SK-N-SH (cell line): Measurements from ENCODE around the gene CYP4F3.

Source experiments
- CTCF ChIP-seq: fragments of 200-600 bp; sonication (generic); IDR thresholded peaks from 2 replicates; pipeline ENCODE4 v1.6.1; 2017; ENCODE audit warnings: antibody characterized with exemption, mild to moderate bottlenecking, moderate library complexity
- EZH2phosphoT487 ChIP-seq: fragments of 200-600 bp; sonication (generic); IDR thresholded peaks from 2 replicates; pipeline ENCODE4 v1.6.1; 2017; ENCODE audit warnings: low read depth, mixed run types, mild to moderate bottlenecking, antibody characterized with exemption, moderate library complexity, borderline replicate concordance
- FOSL2 ChIP-seq: IDR thresholded peaks from 2 replicates; pipeline ENCODE4 v1.4.0; 2012; ENCODE audit warnings: low read depth, mild to moderate bottlenecking, moderate library complexity, borderline replicate concordance
- JUND ChIP-seq: IDR thresholded peaks from 2 replicates; pipeline ENCODE4 v1.4.0; 2012
- MAX ChIP-seq: IDR thresholded peaks from 2 replicates; pipeline ENCODE4 v1.4.0; 2012; ENCODE audit warnings: low read depth
- RAD21 ChIP-seq: IDR thresholded peaks from 2 replicates; pipeline ENCODE4 v1.6.1; 2012; ENCODE audit warnings: mild to moderate bottlenecking, low read length
- SMC3 ChIP-seq: IDR thresholded peaks from 2 replicates; pipeline ENCODE4 v1.6.1; 2012; ENCODE audit warnings: low read depth, low read length, improper control_type of control experiment
- TAF1 ChIP-seq: IDR thresholded peaks from 2 replicates; pipeline ENCODE4 v1.6.1; 2012; ENCODE audit warnings: low read depth, mild to moderate bottlenecking, low read length, moderate library complexity, borderline replicate concordance
- YY1 ChIP-seq: IDR thresholded peaks from 2 replicates; pipeline ENCODE4 v1.4.0; 2012; ENCODE audit warnings: low read depth, mild to moderate bottlenecking

- TF ChIP-seq YY1 = no peak
- TF ChIP-seq RAD21 = no peak
- no peak for TF ChIP-seq EZH2phosphoT487
- no peak for TF ChIP-seq CTCF
- TF ChIP-seq JUND = no peak
- TF ChIP-seq MAX = no peak
- no peak for TF ChIP-seq FOSL2
- no peak for TF ChIP-seq SMC3
- TF ChIP-seq TAF1 = no peak
Measured at GRCh38 chr19:15644066-15644741, 3.5 kb downstream of the CYP4F3 start.
